ENCODE data around the gene APOC1.

The APOC1 gene

GRCh38 chr19:44892932-44893331 is 21.5 kb upstream of the APOC1 start:
- peak overlapping the region; percentile 100 for H3K4me3 ChIP-seq (ENCODE audit: low read length, poor library complexity, severe bottlenecking)
- H4K20me1 ChIP-seq (ENCODE audit: insufficient read depth, low read length, poor library complexity, severe bottlenecking): peaks cover 15% of the 10 kb centered on the region
- TF ChIP-seq CTCF (conservative IDR thresholded peaks at IDR 0.05; ENCODE audit: low read length) (no peak), EZH2phosphoT487 (IDR thresholded peaks at IDR 0.05; ENCODE audit: borderline replicate concordance) (no peak)
- H3K4me2 ChIP-seq (ENCODE audit: low read depth, low read length, poor library complexity, severe bottlenecking): peak overlapping the region; percentile 100
- peaks cover 40% of the 10 kb centered on the region; the same call in 1 of the 2 replicates for H3K36me3 ChIP-seq (ENCODE audit: insufficient read depth, low read length)
- H3F3A ChIP-seq (ENCODE audit: low read depth): no peaks in the 10 kb centered on the region
- H3K27me3 ChIP-seq (ENCODE audit: insufficient read depth, low read length, poor library complexity, severe bottlenecking): no peaks in the 10 kb centered on the region
- no peaks in the 10 kb centered on the region for H3K9me2 ChIP-seq (replicated peaks; ENCODE audit: low read depth, low read length)
- no peaks in the 10 kb centered on the region for H3K9me3 ChIP-seq (ENCODE audit: insufficient read depth, low read depth, low read length)
- H3K4me1 ChIP-seq (ENCODE audit: insufficient read depth, low read length, poor library complexity, severe bottlenecking): peaks cover 24% of the 10 kb centered on the region
- no peak overlapping the region for H2AFZ ChIP-seq (ENCODE audit: low read length)
- H3K9ac ChIP-seq (ENCODE audit: low read depth, low read length, poor library complexity, severe bottlenecking): peak overlapping the region; percentile 92
- H3K79me2 ChIP-seq (ENCODE audit: insufficient read depth, low read length): peaks cover 41% of the 10 kb centered on the region

- no peak overlapping the region for H2AFZ ChIP-seq (ENCODE audit: low read length)
- H3K9ac ChIP-seq (ENCODE audit: low read depth, low read length, poor library complexity, severe bottlenecking): no peak overlapping the region
- H3K9me3 ChIP-seq (ENCODE audit: insufficient read depth, low read depth, low read length): no peaks in the 10 kb centered on the region
- peaks cover 15% of the 10 kb centered on the region for H4K20me1 ChIP-seq (ENCODE audit: insufficient read depth, low read length, poor library complexity, severe bottlenecking)
- peaks cover 42% of the 10 kb centered on the region; the same call in 1 of the 2 replicates for H3K36me3 ChIP-seq (ENCODE audit: insufficient read depth, low read length)
- H3K4me3 ChIP-seq (ENCODE audit: low read length, poor library complexity, severe bottlenecking): no peak overlapping the region
- H3K4me1 ChIP-seq (ENCODE audit: insufficient read depth, low read length, poor library complexity, severe bottlenecking): peaks cover 24% of the 10 kb centered on the region
- H3K9me2 ChIP-seq (replicated peaks; ENCODE audit: low read depth, low read length): no peaks in the 10 kb centered on the region
- no peaks in the 10 kb centered on the region for H3F3A ChIP-seq (ENCODE audit: low read depth)
- H3K27me3 ChIP-seq (ENCODE audit: insufficient read depth, low read length, poor library complexity, severe bottlenecking): no peaks in the 10 kb centered on the region
- peak overlapping the region; percentile 100 for H3K4me2 ChIP-seq (ENCODE audit: low read depth, low read length, poor library complexity, severe bottlenecking)
- no peak for TF ChIP-seq CTCF (conservative IDR thresholded peaks at IDR 0.05; ENCODE audit: low read length)
- peaks cover 41% of the 10 kb centered on the region for H3K79me2 ChIP-seq (ENCODE audit: insufficient read depth, low read length)
Measured at GRCh38 chr19:44893332-44894051, 20.9 kb upstream of the APOC1 start.

- Histone ChIP-seq H3K79me2 (ENCODE audit: insufficient read depth, low read length) (peaks cover 41% of the 10 kb centered on the region), H3K9me3 (ENCODE audit: insufficient read depth, low read depth, low read length) (no peaks in the 10 kb centered on the region), H3K9me2 (replicated peaks; ENCODE audit: low read depth, low read length) (no peaks in the 10 kb centered on the region), H4K20me1 (ENCODE audit: insufficient read depth, low read length, poor library complexity, severe bottlenecking) (peaks cover 15% of the 10 kb centered on the region), H3K4me1 (ENCODE audit: insufficient read depth, low read length, poor library complexity, severe bottlenecking) (peaks cover 24% of the 10 kb centered on the region), H3F3A (ENCODE audit: low read depth) (no peaks in the 10 kb centered on the region), H3K27me3 (ENCODE audit: insufficient read depth, low read length, poor library complexity, severe bottlenecking) (no peaks in the 10 kb centered on the region), H2AFZ (ENCODE audit: low read length) (no peak overlapping the region), H3K36me3 (ENCODE audit: insufficient read depth, low read length) (peaks cover 42% of the 10 kb centered on the region; the same call in 1 of the 2 replicates), H3K4me2 (ENCODE audit: low read depth, low read length, poor library complexity, severe bottlenecking) (no peak overlapping the region), H3K4me3 (ENCODE audit: low read length, poor library complexity, severe bottlenecking) (no peak overlapping the region), H3K9ac (ENCODE audit: low read depth, low read length, poor library complexity, severe bottlenecking) (no peak overlapping the region)
- TF ChIP-seq CTCF (conservative IDR thresholded peaks at IDR 0.05; ENCODE audit: low read length): no peak
- TF ChIP-seq EZH2phosphoT487 (IDR thresholded peaks at IDR 0.05; ENCODE audit: borderline replicate concordance): no peak
Measured at GRCh38 chr19:44894052-44894400, 20.4 kb upstream of the APOC1 start.

Data from Loucy (cell line).